GDM1 (cell line): ENCODE measurements around the gene CYP26B1.
"Not testable (repeated sequence)": the region's sequence is repeated elsewhere in the genome, so short reads cannot be mapped to it uniquely, and the experiment has no call there.

ENCODE experiments used
- DNase-seq: peaks from one replicate; lab custom pipeline; 2025; lab: John Stamatoyannopoulos, UW

CYP26B1 gene

GRCh38 chr2:72109291-72109690 lies 38.4 kb downstream of the CYP26B1 start:
- no peak for DNase-seq

GRCh38 chr2:72108121-72108520 lies 39.5 kb downstream of the CYP26B1 start:
- no peak for DNase-seq

- no peak for DNase-seq
Measured at GRCh38 chr2:72106978-72107377, 40.7 kb downstream of the CYP26B1 start.

GRCh38 chr2:72104821-72105588 lies 42.7 kb downstream of the CYP26B1 start:
- DNase-seq = no peak

GRCh38 chr2:72103690-72104089 lies 44.0 kb downstream of the CYP26B1 start:
- DNase-seq = no peak

GRCh38 chr2:72103161-72103560 lies 44.5 kb downstream of the CYP26B1 start:
- DNase-seq = no peak

- no peak for DNase-seq
Measured at GRCh38 chr2:72098935-72099334, 48.7 kb downstream of the CYP26B1 start.

- DNase-seq = no peak
Measured at GRCh38 chr2:72097276-72097675, 50.4 kb downstream of the CYP26B1 start.

- no peak for DNase-seq
Measured at GRCh38 chr2:72096181-72096580, 51.5 kb downstream of the CYP26B1 start.

GRCh38 chr2:72095364-72095763 lies 52.3 kb downstream of the CYP26B1 start:
- DNase-seq = no peak

- no peak for DNase-seq
Measured at GRCh38 chr2:72094701-72095100, 53.0 kb downstream of the CYP26B1 start.

GRCh38 chr2:72092111-72092510 lies 55.6 kb downstream of the CYP26B1 start:
- no peak for DNase-seq

GRCh38 chr2:72090781-72091482 lies 56.7 kb downstream of the CYP26B1 start:
- DNase-seq = no peak

GRCh38 chr2:72090271-72090720 lies 57.4 kb downstream of the CYP26B1 start:
- no peak for DNase-seq

- no peak for DNase-seq
Measured at GRCh38 chr2:72089537-72089936, 58.1 kb downstream of the CYP26B1 start.

GRCh38 chr2:72089028-72089427 lies 58.6 kb downstream of the CYP26B1 start:
- no peak for DNase-seq

- not testable (repeated sequence) for DNase-seq
Measured at GRCh38 chr2:72086871-72087633, 60.6 kb downstream of the CYP26B1 start.

- no peak for DNase-seq
Measured at GRCh38 chr2:72085513-72085912, 62.1 kb downstream of the CYP26B1 start.

GRCh38 chr2:72085036-72085435 lies 62.6 kb downstream of the CYP26B1 start:
- no peak for DNase-seq

GRCh38 chr2:72084584-72084976 lies 63.1 kb downstream of the CYP26B1 start:
- no peak for DNase-seq

GRCh38 chr2:72083751-72084583 lies 63.7 kb downstream of the CYP26B1 start:
- DNase-seq = no peak

- DNase-seq = no peak
Measured at GRCh38 chr2:72082887-72083286, 64.8 kb downstream of the CYP26B1 start.
